ENCODE results near the gene ST3GAL3. TPM values are rescaled to one million over a fixed set of nuclear protein-coding genes. Genes with fewer than 3 reads are reported as not detected.

Gene ST3GAL3
- total RNA-seq, 1 donor from 2014 or later, result 25.1 TPM

DNA sequence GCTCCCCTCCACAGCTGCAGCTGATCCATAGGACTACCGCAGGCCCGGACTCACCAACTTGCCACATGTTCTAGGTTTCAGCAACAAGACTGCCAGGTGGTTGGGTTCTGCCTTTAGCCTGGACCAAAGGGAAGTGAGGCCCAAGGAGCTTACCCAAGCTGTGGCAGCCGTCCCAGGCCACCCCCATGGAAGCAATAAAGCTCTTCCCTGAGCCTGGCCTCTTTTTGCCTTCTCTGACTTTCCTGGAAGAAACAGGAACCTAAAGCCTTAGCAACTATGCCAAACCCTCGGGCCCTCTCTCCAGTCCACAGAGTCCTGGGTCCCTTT, 223.6 kb downstream of the ST3GAL3 start:
- no peak overlapping the region for H3K4me3 ChIP-seq (ENCODE audit: low read length in 3 of 3)
- H3K4me1 ChIP-seq (ENCODE audit: control insufficient read depth in 3 of 3, insufficient read depth in 3 of 3, low read length in 3 of 3), result peaks cover 16 to 30% (median 30%) of the 10 kb centered on the region in 3 donors
- H3K9me3 ChIP-seq (ENCODE audit: control insufficient read depth in 3 of 3, low read length in 3 of 3), result no peaks in the 10 kb centered on the region
- H3K9ac ChIP-seq (ENCODE audit: low read depth in 1 of 3, low read length in 3 of 3), result no peak overlapping the region
- H3K36me3 ChIP-seq (ENCODE audit: control insufficient read depth in 3 of 3, insufficient read depth in 3 of 3, low read length in 3 of 3), result peaks cover 3 to 15% (median 5%) of the 10 kb centered on the region in 3 donors
- no peak overlapping the region for H3K27ac ChIP-seq (ENCODE audit: low read depth, low read length)
- peaks cover 0 to 8% (median 7%) of the 10 kb centered on the region in 3 donors for H3K27me3 ChIP-seq (ENCODE audit: control insufficient read depth in 3 of 3, insufficient read depth in 3 of 3, low read length in 3 of 3)

DNA sequence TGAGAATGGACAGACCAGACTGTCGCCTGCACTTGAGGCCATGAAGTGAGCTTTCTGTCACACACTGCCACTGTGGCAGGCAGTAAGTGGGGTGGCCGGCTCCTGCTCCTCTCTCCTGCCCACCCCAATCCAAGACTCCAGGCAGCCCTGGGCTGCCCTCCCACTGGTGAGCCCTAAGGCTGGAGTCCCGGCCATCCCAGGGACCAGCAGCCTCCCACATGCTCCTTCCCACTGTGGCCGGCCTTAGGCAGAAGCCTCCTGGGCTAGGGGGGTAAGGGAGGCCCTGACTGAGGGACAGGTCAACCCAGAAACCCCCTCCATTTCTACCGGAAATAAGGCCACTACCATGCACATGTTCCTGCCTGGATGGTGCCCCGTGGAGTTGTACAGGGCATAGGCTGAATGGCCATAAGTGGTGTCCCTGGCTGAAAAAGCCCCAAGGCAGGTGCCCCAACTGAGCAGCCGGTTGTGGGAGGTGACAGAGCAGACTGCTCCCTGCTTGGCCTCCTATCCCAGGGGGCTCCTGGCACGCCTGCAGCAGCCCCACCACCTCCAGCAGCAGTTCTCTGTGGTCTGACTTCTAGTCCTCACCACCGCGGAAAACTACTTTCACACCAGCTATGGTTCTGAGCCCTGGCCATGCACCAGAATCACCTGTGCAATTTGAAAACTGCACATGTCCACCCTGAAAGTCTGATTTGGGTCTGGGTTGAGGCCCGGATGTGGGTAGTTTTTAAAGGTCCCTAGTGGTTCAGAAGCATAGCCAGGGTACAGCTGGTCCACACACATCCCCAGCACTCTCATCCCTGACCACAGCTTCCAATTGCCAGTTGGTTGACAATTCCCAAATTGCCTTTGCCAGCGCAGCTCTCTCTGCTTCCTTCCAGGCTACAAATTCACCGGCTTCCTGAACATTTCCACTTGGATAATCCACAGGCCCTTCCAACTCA, 224.7 kb downstream of the ST3GAL3 start:
- no peak overlapping the region for H3K9ac ChIP-seq (ENCODE audit: low read depth in 1 of 3, low read length in 3 of 3)
- peaks cover 3 to 10% (median 5%) of the 10 kb centered on the region in 3 donors for H3K36me3 ChIP-seq (ENCODE audit: control insufficient read depth in 3 of 3, insufficient read depth in 3 of 3, low read length in 3 of 3)
- H3K27ac ChIP-seq (ENCODE audit: low read depth, low read length), result no peak overlapping the region
- H3K9me3 ChIP-seq (ENCODE audit: control insufficient read depth in 3 of 3, low read length in 3 of 3), result no peaks in the 10 kb centered on the region
- peaks cover 16 to 36% (median 33%) of the 10 kb centered on the region in 3 donors for H3K4me1 ChIP-seq (ENCODE audit: control insufficient read depth in 3 of 3, insufficient read depth in 3 of 3, low read length in 3 of 3)
- H3K27me3 ChIP-seq (ENCODE audit: control insufficient read depth in 3 of 3, insufficient read depth in 3 of 3, low read length in 3 of 3), result peaks cover 0 to 9% (median 7%) of the 10 kb centered on the region in 3 donors
- no peak overlapping the region for H3K4me3 ChIP-seq (ENCODE audit: low read length in 3 of 3)

DNA sequence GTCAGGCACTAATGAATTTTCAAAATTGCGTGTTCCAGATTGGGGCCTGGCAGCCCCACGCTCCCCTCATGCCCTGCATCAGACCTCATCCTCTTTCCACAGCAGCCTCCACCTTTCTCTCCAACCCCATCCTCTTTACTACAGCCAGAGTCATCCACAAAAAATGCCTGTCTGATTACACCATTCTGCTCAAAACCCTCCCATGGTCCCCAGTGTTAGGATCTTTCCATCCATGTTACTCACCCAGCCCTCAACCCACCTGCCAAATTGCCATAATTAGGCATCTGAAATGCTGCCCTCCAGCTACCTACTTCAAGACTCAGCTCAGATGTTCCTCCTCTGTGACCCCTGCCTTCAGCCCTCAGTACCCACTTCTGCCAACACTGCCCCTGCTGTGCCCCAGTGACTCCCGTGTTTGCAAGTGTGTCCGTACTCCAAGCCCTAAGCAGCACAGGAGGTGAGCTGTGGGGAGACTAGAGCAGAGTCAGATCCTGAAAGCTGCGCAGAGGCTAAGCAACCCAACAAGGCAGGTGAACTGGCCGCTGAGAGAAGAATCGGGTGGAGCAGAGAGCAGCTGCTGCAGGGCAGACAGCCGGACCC, 225.6 kb downstream of the ST3GAL3 start:
- Histone ChIP-seq H3K4me3 (ENCODE audit: low read length in 3 of 3) (peak overlapping the region; percentile 15 to 58 (median 30)), H3K27me3 (ENCODE audit: control insufficient read depth in 3 of 3, insufficient read depth in 3 of 3, low read length in 3 of 3) (peaks cover 0 to 9% (median 7%) of the 10 kb centered on the region in 3 donors), H3K27ac (ENCODE audit: low read depth, low read length) (no peak overlapping the region), H3K9ac (ENCODE audit: low read depth in 1 of 3, low read length in 3 of 3) (peak overlapping the region in 2 of 3 donors; percentile 20 to 66), H3K36me3 (ENCODE audit: control insufficient read depth in 3 of 3, insufficient read depth in 3 of 3, low read length in 3 of 3) (peaks cover 3 to 10% (median 5%) of the 10 kb centered on the region in 3 donors), H3K9me3 (ENCODE audit: control insufficient read depth in 3 of 3, low read length in 3 of 3) (no peaks in the 10 kb centered on the region), H3K4me1 (ENCODE audit: control insufficient read depth in 3 of 3, insufficient read depth in 3 of 3, low read length in 3 of 3) (peaks cover 16 to 36% (median 33%) of the 10 kb centered on the region in 3 donors)

DNA sequence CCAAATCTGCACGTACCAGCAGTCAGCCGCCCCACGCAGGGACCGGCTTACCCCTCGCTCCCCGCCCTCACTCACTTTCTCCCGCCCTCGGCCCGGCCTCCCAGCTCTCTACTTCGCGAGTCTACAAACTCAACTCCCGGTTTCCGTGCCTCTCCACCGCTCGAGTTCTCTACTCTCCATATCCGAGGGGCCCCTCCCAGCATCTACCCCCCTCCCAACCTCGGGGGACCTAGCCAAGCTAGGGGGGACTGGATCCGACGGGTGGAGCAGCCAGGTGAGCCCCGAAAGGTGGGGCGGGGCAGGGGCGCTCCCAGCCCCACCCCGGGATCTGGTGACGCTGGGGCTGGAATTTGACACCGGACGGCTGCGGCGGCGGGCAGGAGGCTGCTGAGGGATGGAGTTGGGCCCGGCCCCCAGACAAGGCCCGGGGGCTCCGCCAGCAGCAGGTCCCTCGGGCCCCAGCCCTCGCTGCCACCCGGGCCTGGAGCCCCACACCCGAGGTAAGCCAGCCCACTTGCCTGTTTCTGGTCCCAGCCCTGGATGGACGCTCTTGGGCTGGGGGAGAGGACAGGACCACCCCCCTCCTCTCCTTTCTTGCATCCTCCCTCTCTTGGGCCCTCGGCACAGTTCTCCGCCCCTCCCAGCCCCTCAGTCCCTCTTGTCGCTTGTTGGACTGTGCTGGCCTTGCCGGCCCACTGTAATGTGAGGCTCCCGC, 226.2 kb downstream of the ST3GAL3 start, which contains the start of gene ARTN:
ARTN (plus strand) TSS at position 416 of the 715 bp plus-strand sequence. CDS start 1,856 bp downstream, outside the sequence.
- no peak within 1 kb of the TSS for H3K27ac ChIP-seq (ENCODE audit: low read depth, low read length)
- H3K4me3 ChIP-seq (ENCODE audit: low read length in 3 of 3), result peak within 1 kb of the TSS; percentile 15 to 65 (median 30)
- peaks cover 0 to 9% (median 7%) of the 10 kb centered on the region in 3 donors for H3K27me3 ChIP-seq (ENCODE audit: control insufficient read depth in 3 of 3, insufficient read depth in 3 of 3, low read length in 3 of 3)
- peak within 1 kb of the TSS; percentile 30 to 66 (median 46) for H3K9ac ChIP-seq (ENCODE audit: low read depth in 1 of 3, low read length in 3 of 3)
- peaks cover 21 to 40% (median 37%) of the 10 kb centered on the region in 3 donors for H3K4me1 ChIP-seq (ENCODE audit: control insufficient read depth in 3 of 3, insufficient read depth in 3 of 3, low read length in 3 of 3)
- H3K36me3 ChIP-seq (ENCODE audit: control insufficient read depth in 3 of 3, insufficient read depth in 3 of 3, low read length in 3 of 3), result peaks cover 3 to 10% (median 5%) of the 10 kb centered on the region in 3 donors
- H3K9me3 ChIP-seq (ENCODE audit: control insufficient read depth in 3 of 3, low read length in 3 of 3), result no peaks in the 10 kb centered on the region

DNA sequence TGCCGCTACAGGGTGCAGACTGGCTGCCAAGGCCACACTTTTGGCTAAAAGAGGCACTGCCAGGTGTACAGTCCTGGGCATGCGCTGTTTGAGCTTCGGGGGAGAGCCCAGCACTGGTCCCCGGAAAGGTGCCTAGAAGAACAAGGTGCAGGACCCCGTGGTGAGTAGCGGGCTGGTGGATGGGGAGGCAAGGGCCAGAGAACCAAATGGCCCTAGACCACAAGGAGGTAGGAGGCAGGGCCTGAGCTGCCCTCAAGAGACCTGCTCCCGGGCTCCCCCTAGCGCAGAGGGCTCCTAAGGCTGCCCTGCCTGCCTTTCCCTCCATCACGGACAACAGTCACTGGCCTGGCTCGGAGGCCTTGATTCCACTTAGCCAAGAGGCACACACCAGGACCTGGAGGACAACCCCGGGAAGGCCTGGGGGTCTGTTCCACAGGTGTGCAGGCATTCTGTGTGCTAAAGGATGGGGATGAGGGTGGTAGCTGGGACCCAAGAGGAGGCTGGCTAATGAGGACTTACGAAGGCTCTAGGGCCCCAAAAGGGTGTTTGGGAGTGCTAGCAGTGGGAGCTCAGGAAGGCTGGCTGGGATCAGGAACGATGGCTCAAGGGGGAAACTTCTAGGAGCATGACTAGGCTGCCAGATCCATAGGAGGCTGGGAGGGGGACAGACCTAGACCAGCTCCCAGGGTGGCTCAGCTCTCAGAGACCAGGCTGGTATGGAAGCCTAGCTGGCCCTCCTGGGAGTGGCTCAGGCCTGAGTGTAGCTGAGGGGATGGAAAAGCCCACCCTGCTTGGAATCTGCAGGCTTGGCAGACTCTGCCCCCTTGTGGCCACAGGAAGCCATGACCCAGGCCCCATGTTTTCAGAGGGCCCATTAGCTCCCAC, 227.0 kb downstream of the ST3GAL3 start:
- Histone ChIP-seq H3K27me3 (ENCODE audit: control insufficient read depth in 3 of 3, insufficient read depth in 3 of 3, low read length in 3 of 3) (peaks cover 0 to 9% (median 7%) of the 10 kb centered on the region in 3 donors), H3K4me1 (ENCODE audit: control insufficient read depth in 3 of 3, insufficient read depth in 3 of 3, low read length in 3 of 3) (peaks cover 27 to 45% (median 43%) of the 10 kb centered on the region in 3 donors), H3K36me3 (ENCODE audit: control insufficient read depth in 3 of 3, insufficient read depth in 3 of 3, low read length in 3 of 3) (peaks cover 3 to 10% (median 5%) of the 10 kb centered on the region in 3 donors), H3K27ac (ENCODE audit: low read depth, low read length) (no peak overlapping the region), H3K9ac (ENCODE audit: low read depth in 1 of 3, low read length in 3 of 3) (peak overlapping the region in 2 of 3 donors; percentile 30 to 66), H3K4me3 (ENCODE audit: low read length in 3 of 3) (peak overlapping the region; percentile 15 to 65 (median 23)), H3K9me3 (ENCODE audit: control insufficient read depth in 3 of 3, low read length in 3 of 3) (no peaks in the 10 kb centered on the region)

DNA sequence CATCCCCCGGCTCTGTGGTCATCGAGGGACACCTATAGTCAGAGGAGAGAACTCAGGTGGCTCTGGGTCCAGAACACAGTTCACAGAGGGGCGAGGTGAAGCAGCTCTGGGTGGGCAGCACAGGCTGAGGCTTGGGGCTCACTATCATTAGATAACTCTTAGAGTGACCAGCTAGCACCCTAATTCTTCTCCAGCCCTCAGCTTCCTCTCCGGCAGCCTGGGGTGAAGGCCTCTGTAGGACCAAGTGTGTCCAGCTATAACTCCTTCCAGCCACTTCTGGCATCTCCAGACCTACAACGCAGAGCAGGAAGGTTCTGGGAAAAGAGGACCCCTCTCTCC, 227.6 kb downstream of the ST3GAL3 start:
- Histone ChIP-seq H3K9me3 (ENCODE audit: control insufficient read depth in 3 of 3, low read length in 3 of 3) (no peaks in the 10 kb centered on the region), H3K27ac (ENCODE audit: low read depth, low read length) (no peak overlapping the region), H3K4me3 (ENCODE audit: low read length in 3 of 3) (no peak overlapping the region), H3K27me3 (ENCODE audit: control insufficient read depth in 3 of 3, insufficient read depth in 3 of 3, low read length in 3 of 3) (peaks cover 0 to 9% (median 7%) of the 10 kb centered on the region in 3 donors), H3K4me1 (ENCODE audit: control insufficient read depth in 3 of 3, insufficient read depth in 3 of 3, low read length in 3 of 3) (peaks cover 28 to 49% (median 45%) of the 10 kb centered on the region in 3 donors), H3K9ac (ENCODE audit: low read depth in 1 of 3, low read length in 3 of 3) (no peak overlapping the region), H3K36me3 (ENCODE audit: control insufficient read depth in 3 of 3, insufficient read depth in 3 of 3, low read length in 3 of 3) (peaks cover 2 to 8% (median 3%) of the 10 kb centered on the region in 3 donors)

DNA sequence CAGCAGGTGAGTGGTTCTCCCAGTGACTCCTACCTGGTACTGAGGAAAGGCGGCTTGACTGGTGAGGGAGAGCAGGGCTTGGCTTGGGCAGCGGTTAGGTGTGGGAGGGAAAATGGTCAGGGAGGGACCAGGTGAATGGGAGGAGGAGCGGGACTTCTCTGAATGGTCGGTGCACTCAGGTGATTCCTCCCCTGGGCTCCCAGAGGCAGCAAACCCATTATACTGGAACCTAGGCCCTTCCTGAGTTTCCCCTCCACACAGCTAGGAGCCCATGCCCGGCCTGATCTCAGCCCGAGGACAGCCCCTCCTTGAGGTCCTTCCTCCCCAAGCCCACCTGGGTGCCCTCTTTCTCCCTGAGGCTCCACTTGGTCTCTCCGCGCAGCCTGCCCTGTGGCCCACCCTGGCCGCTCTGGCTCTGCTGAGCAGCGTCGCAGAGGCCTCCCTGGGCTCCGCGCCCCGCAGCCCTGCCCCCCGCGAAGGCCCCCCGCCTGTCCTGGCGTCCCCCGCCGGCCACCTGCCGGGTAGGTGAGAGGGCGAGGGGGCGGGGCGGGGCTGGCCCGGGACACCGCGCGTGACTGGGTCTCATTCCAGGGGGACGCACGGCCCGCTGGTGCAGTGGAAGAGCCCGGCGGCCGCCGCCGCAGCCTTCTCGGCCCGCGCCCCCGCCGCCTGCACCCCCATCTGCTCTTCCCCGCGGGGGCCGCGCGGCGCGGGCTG, 228.5 kb downstream of the ST3GAL3 start:
- Histone ChIP-seq H3K27ac (ENCODE audit: low read depth, low read length) (no peak overlapping the region), H3K4me1 (ENCODE audit: control insufficient read depth in 3 of 3, insufficient read depth in 3 of 3, low read length in 3 of 3) (peaks cover 28 to 50% (median 45%) of the 10 kb centered on the region in 3 donors), H3K4me3 (ENCODE audit: low read length in 3 of 3) (peak overlapping the region in 2 of 3 donors; percentile 29 to 58), H3K9ac (ENCODE audit: low read depth in 1 of 3, low read length in 3 of 3) (peak overlapping the region in 1 of 3 donors; percentile 45), H3K9me3 (ENCODE audit: control insufficient read depth in 3 of 3, low read length in 3 of 3) (no peaks in the 10 kb centered on the region), H3K36me3 (ENCODE audit: control insufficient read depth in 3 of 3, insufficient read depth in 3 of 3, low read length in 3 of 3) (peaks cover 0 to under 1% (median 0%) of the 10 kb centered on the region in 3 donors), H3K27me3 (ENCODE audit: control insufficient read depth in 3 of 3, insufficient read depth in 3 of 3, low read length in 3 of 3) (peaks cover 0 to 9% (median 7%) of the 10 kb centered on the region in 3 donors)

DNA sequence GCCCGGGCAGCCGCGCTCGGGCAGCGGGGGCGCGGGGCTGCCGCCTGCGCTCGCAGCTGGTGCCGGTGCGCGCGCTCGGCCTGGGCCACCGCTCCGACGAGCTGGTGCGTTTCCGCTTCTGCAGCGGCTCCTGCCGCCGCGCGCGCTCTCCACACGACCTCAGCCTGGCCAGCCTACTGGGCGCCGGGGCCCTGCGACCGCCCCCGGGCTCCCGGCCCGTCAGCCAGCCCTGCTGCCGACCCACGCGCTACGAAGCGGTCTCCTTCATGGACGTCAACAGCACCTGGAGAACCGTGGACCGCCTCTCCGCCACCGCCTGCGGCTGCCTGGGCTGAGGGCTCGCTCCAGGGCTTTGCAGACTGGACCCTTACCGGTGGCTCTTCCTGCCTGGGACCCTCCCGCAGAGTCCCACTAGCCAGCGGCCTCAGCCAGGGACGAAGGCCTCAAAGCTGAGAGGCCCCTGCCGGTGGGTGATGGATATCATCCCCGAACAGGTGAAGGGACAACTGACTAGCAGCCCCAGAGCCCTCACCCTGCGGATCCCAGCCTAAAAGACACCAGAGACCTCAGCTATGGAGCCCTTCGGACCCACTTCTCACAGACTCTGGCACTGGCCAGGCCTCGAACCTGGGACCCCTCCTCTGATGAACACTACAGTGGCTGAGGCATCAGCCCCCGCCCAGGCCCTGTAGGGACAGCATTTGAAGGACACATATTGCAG, 229.3 kb downstream of the ST3GAL3 start:
- Histone ChIP-seq H3K27ac (ENCODE audit: low read depth, low read length) (no peak overlapping the region), H3K36me3 (ENCODE audit: control insufficient read depth in 3 of 3, insufficient read depth in 3 of 3, low read length in 3 of 3) (no peaks in the 10 kb centered on the region), H3K27me3 (ENCODE audit: control insufficient read depth in 3 of 3, insufficient read depth in 3 of 3, low read length in 3 of 3) (peaks cover 0 to 9% (median 7%) of the 10 kb centered on the region in 3 donors), H3K9ac (ENCODE audit: low read depth in 1 of 3, low read length in 3 of 3) (peak overlapping the region in 1 of 3 donors; percentile 76), H3K4me1 (ENCODE audit: control insufficient read depth in 3 of 3, insufficient read depth in 3 of 3, low read length in 3 of 3) (peaks cover 28 to 50% (median 45%) of the 10 kb centered on the region in 3 donors), H3K4me3 (ENCODE audit: low read length in 3 of 3) (peak overlapping the region in 2 of 3 donors; percentile 56 to 58), H3K9me3 (ENCODE audit: control insufficient read depth in 3 of 3, low read length in 3 of 3) (no peaks in the 10 kb centered on the region)

Data from skeletal muscle tissue (tissue), 4 donors.